NCI-H1105 treated with DMSO at 0.1 percent for 48 hours (cell line): ENCODE results near the gene PKP3.
A peak's percentile ranks its signal among the peaks of the same experiment; 100 is the strongest.
"Not testable (repeated sequence)": the region's sequence is repeated elsewhere in the genome, so short reads cannot be mapped to it uniquely, and the experiment has no call there.

Source experiments
- DNase-seq: peaks from one replicate; lab custom pipeline; 2025; lab: John Stamatoyannopoulos, UW

PKP3 gene

DNA sequence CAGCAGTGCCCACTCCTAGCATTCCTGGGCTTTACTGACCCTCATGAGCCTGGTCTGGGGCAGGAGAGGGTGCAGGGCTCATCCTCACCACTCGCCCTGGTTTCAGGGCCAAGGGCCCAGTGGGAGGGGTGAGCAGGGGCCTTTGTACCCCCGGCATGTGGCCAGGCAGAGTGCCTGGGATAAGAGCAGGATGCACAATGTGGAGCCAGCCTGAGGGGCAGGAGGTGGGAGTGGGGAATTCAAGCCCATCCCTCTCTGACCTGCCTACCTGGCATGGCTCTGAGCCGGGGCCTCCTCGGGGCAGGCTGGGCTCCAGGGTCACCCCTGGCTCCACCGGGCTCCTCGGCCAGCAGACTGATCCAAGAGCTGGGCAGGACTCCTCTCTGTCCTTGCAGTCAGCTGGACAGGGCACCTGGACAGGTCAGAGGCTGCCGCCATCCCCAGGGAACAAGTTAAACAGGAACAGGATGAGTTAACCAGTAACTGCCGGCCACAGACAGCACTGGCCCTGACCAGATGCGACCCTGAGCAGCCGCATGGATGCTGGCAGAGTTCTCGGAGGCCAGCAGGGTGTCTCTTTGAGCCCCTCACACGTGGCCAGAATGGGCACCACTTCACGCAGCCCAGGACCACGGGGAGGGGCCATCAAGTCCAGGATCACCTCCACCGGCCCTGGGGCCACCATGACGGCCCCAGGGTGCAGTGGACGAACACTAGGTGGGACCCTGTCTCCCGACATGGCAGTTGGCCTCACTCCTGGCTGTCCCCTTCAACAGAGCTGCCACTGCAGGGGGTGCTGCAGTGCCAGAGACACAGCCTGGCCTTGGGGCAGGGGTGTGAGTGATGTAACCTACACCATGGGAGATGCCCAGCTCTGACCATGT lies 15.8 kb downstream of the PKP3 start:
- DNase-seq: no peak

- DNase-seq: not testable (repeated sequence)
Observed at GRCh38 chr11:410711-411110, 16.7 kb downstream of the PKP3 start.

DNA sequence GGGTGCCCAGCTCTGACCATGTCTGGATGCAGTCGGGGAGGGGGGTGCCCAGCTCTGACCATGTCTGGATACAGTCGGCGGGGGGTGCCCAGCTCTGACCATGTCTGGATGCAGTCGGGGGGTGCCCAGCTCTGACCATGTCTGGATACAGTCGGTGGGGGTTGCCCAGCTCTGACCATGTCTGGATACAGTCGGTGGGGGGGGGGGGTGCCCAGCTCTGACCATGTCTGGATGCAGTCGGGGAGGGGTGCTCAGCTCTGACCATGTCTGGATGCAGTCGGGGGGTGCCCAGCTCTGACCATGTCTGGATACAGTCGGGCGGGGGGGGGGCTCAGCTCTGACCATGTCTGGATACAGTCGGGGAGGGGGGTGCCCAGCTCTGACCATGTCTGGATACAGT lies 17.5 kb downstream of the PKP3 start:
- DNase-seq: not testable (repeated sequence)

DNA sequence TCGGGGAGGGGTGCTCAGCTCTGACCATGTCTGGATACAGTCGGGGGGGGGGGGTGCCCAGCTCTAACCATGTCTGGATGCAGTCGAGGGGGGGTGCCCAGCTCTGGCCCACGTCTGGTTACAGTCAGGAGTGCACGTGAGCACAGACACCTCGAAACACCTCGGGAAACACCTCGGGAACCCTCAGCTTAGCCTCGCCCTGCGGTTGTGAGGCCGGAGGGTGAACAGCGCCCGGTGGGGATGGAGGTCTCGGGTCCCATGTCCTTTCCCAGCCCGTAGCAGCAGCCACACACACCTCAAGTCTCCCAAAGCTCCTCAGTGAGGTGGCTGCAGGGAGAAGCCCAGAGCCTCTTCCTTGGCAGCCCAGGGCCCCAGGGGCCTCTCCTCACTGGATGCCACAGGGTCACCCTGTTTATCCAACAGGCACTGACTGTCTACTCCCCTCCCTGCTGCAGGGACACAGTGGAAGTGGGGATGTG lies 18.7 kb downstream of the PKP3 start:
- DNase-seq: no peak

GRCh38 chr11:413120-414081 lies 19.4 kb downstream of the PKP3 start:
- no peak for DNase-seq

- no peak for DNase-seq
Observed at GRCh38 chr11:414318-414857, 20.4 kb downstream of the PKP3 start.

GRCh38 chr11:415640-416041 lies 21.6 kb downstream of the PKP3 start:
- no peak for DNase-seq

DNA sequence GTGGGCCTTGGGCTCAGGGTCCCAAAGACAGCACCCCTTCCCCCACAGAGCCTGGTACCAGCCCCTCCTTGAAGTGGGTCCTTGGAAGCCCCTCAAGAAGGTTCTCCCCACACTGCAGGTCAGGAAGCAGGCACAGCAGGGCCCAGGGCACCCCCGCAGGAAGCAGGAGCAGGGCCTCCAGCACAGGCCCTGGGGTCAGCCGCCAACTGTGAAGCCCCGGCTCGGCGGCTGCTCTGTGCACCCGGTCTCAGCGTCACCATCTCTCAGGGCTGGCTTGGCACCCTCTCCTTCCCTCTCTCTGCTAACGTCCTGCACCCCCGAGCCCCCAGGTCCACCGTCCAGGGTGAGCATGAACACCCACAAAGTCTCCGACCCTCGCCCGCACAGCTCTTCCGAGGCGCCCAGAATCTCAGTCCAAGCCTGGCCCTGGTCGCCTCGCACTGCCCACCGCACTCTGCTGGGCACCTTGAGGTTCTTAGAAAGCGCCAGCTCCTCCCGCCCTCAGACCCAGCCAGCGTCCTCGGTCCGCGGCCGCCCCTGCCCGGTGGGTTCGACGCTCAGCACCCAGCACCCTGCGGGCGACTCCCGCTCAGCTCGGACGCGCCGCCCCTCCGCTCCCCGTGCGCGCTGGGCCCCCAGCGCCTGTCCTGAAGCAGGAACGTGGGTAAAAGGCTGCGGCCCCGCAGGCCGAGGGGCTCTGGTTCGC lies 22.2 kb downstream of the PKP3 start:
- no peak for DNase-seq

DNA sequence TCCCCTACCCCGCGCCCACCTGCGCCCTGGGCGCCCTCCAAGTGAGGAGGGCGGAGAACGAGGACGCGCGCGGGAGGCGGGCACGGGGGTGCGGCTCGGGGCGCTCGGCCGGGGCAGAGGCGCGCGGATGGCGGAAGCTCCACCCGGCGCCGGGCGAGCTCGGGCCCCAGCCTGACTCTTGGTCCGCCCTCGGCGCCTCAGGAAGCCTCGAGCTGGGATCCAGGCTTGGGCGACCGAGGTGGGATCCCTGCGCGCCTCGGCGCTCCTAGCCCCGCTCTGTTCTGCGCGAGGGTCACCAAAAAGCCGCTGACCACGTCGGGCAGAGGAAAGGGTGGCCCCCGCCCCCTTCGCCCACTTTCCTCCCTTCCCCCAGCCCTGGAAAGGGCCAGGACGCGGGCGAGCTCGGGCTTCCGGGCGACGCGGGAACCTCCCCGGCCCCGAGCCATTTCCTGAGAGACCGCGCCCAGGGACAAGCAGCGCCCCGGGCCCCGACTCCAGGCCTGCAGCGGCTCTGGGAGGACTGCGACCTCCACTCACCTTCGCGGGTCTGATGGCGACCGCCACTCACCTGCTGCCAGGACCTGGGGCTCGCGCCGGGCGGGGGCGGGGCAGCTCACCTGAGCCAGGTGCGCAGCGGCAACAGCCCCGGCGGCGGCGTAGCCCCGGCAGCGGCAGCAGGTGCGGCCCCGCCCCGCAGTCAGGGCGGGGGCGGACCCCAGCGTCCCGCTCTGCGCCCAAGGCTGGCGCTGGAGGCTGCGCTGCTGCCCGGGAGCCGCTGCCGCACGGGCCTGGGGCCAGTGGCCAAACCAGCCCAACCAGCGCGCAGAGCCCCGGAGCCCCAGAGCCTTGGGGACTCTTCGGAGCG lies 23.0 kb downstream of the PKP3 start:
- peak; percentile 73 for DNase-seq

DNA sequence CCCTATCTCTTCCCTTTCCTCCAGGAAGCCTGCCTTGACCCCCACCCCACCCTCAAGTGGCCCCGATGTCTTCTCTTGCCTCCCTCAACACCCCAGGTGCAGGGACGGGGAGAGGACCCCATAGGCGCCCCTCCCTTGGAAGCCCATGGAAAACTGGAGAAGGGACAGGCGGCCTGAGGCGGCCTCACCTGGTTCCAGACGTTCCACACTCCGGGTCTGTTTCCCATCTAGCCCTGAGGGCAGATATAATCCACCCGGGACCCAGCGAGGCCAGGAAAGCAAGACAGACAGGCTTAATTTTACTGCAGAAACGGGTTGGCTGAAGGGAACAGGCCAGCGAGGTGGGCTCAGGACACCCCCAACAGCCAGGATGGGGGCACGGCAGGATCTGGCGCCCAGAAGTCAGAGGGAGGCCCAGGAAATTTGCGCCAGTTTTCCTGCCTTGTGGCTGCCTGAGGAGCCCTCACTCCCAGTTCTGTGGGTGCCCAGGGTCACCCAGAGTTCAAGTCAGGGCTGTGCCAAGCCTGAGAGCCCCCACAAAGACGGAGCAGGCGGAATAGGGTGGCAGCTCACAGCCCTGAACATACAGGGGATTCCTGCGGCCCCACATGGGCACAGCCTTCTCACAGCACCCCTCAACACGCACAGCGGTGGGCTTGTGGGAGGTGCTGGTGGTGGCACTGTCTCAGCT lies 23.8 kb downstream of the PKP3 start:
- no peak for DNase-seq

DNA sequence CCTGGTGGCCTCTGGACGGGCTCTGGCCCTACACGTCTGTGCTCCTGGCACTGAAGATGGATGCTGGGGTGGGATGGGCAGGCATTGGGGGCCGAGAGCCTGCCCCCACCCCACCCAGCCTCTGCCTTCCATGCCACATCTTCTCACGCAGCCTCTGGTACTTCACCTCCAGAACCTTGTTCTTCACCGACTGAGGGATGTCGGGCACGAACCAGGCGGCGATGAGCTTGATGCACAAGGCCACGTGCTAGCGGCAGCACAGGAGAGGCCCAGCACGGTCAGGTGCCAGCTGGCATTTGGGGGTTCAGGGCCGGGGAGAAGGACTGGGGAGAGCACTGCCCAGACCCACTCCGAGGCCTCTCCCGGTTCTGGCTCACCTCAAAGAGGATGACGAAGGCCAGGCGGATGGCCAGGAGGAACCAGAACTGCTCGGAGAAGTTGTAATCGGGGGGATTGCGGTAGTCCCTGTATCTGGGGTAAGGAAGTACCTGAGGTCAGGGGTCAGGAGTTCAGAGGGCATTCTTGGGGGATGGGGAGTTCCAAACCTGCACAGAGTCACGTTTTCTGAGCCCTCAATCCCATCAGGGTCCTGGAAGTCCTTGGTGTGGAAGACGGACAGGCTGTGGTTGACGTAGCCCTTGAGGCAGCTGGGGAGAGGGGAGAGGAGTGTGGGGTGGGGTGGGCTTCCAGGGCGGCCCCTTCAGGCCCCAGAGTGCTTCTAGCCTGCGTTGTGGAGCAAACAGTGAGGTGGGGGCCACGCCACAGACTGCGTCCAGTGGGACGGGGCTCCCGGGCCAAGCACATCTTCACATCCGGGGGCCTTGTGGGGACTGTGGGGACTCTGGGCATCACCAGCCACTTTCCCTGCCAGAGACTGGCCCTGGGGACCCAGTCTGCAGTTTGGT lies 24.6 kb downstream of the PKP3 start:
- DNase-seq: no peak

GRCh38 chr11:419248-420005 lies 25.4 kb downstream of the PKP3 start:
- DNase-seq: no peak

DNA sequence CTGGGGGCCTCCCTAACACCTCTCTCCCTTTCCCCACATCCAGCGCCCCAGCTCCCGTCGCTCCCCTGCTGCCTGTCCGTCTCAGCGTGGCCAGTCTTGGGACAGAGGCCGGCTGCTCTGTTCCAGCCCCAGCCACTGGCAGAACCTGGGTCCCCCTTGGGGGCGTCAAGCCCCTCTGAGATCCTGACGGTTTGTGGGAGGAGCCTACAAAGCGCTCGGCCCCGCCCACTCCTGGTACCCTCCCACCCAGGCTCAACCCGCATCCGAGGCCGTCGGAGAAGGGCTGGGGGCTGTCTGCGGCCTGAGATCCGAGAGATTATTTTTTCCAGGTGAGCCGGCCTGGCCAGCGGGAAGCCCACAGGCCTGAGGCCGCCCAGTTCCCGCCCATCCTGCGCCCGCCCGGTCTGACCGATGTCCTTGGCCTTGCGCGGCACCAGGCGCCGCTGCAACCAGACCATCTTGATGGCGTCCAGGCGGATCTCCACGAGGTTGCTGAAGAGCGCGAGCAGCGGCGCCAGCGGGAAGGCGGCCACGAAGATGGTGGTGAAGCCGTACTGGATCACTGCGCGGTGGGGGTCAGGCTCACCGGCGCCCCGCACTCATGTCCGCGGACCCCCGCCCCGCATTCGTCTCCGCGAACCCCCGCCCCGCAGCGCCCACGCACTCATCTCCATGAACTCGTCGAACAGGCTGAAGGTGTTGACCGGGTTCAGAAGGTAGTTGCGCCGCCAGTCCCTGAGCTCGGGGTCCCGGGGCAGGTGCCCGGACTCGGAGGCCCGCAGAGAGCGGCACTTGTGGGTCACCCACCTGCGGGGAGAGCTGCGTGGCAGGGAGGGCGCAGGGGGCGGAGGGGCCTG lies 26.3 kb downstream of the PKP3 start:
- DNase-seq: no peak

GRCh38 chr11:420911-421321 lies 26.9 kb downstream of the PKP3 start:
- DNase-seq: no peak

DNA sequence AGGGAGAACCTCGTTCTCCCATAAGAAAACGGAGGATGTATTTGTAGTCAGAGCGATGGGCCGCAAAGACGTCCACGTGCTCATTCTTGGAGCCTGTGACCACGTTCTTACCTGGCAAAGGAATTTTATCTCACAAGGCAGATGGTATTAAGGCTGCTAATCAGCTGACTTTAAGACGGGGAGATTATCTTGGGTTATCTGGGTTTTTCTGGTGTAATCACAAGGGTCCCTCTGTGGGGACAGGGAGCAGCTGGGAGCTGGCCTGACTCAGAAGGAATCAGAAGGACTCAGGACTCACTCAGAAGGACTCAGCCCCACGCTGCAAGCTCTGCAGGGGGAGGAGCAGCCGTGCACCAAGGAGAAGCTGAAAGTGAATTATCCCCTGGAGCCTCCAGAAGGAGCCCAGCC lies 28.2 kb downstream of the PKP3 start:
- DNase-seq: no peak

- DNase-seq: no peak
Observed at GRCh38 chr11:424232-424631, 30.2 kb downstream of the PKP3 start.

DNA sequence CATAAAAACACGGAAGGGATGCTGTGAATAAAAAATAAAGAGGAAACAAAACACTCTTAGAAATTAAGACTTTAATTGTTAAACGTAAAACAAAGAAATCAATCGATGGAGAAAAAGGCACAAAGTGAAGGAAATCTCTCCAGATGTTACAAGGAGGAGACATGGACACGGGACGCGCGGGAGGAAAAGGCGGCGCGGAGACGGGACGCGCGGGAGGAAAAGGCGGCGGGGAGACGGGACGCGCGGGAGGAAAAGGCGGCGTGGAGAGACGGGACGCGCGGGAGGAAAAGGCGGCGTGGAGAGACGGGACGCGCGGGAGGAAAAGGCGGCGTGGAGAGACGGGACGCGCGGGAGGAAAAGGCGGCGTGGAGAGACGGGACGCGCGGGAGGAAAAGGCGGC lies 30.8 kb downstream of the PKP3 start:
- DNase-seq: not testable (repeated sequence)
